ENCODE data around the gene PREX1. TPM values are rescaled to one million over a fixed set of nuclear protein-coding genes. Genes with fewer than 3 reads are reported as not detected.

The PREX1 gene
- total and polyA plus RNA-seq, 2 experiments from 2014 or later: 4.5 to 12.5 TPM

DNA sequence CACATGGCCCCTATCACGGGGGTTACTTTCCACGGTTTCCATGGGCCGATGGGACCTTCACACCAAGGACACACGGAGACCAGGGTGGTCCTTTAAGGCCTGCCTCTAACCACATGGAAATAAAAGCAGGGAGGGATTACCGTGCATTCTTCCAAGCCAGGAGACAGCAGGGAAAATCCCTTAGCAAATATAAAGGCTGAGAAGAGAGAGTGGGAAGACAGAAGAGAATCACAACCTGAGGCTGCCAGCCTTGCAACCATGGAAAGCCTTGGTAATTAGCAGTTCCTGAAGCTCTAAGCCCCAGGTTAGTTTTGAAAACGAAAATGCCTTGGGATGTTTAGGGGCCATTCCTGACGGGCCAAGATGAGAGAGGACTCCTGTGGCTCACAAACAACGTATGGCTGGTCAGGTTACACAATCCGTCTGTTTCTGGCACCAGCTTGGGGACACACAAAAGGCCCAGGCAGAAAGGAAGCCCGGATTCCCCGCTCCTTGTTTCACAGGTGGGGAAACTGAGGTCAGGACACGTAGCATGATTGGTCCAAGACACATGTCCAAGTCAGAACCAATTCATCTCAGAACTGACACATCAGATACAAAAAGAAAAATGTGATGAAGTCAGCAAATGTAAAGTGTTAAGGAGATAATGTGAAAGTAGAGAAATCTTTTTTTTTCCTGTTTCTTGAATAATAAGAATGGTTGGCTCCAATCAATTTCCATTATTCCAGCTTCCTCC lies 2.8 kb downstream of the PREX1 start:
- TF ChIP-seq, protein P1, sequence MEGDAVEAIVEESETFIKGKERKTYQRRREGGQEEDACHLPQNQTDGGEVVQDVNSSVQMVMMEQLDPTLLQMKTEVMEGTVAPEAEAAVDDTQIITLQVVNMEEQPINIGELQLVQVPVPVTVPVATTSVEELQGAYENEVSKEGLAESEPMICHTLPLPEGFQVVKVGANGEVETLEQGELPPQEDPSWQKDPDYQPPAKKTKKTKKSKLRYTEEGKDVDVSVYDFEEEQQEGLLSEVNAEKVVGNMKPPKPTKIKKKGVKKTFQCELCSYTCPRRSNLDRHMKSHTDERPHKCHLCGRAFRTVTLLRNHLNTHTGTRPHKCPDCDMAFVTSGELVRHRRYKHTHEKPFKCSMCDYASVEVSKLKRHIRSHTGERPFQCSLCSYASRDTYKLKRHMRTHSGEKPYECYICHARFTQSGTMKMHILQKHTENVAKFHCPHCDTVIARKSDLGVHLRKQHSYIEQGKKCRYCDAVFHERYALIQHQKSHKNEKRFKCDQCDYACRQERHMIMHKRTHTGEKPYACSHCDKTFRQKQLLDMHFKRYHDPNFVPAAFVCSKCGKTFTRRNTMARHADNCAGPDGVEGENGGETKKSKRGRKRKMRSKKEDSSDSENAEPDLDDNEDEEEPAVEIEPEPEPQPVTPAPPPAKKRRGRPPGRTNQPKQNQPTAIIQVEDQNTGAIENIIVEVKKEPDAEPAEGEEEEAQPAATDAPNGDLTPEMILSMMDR (IDR thresholded peaks at IDR 0.05; ENCODE audit: low read depth, low read length): no peak
- H3K27me3 ChIP-seq: no peaks in the 10 kb centered on the region
- H3K4me3 ChIP-seq: no peak overlapping the region
- no peak for DNase-seq (ENCODE audit: low read depth in 1 of 2, low spot score in 1 of 2)
- H3K9me3 ChIP-seq (ENCODE audit: low read depth): no peaks in the 10 kb centered on the region
- peaks cover 7% of the 10 kb centered on the region for H3K4me1 ChIP-seq (ENCODE audit: low read depth)
- no peaks in the 10 kb centered on the region for H3K36me3 ChIP-seq
- H3K27ac ChIP-seq: peak overlapping the region; percentile 7

GRCh38 chr20:48823960-48824498 lies 3.8 kb downstream of the PREX1 start:
- no peak overlapping the region for H3K27ac ChIP-seq
- TF ChIP-seq, protein P1 (IDR thresholded peaks at IDR 0.05; ENCODE audit: low read depth, low read length): no peak
- H3K4me1 ChIP-seq (ENCODE audit: low read depth): peaks cover 7% of the 10 kb centered on the region
- H3K36me3 ChIP-seq: no peaks in the 10 kb centered on the region
- H3K4me3 ChIP-seq: no peak overlapping the region
- H3K9me3 ChIP-seq (ENCODE audit: low read depth): no peaks in the 10 kb centered on the region
- DNase-seq (ENCODE audit: low read depth in 1 of 2, low spot score in 1 of 2): peak in 1 of 2 donors; percentile 64
- H3K27me3 ChIP-seq: no peaks in the 10 kb centered on the region

DNA sequence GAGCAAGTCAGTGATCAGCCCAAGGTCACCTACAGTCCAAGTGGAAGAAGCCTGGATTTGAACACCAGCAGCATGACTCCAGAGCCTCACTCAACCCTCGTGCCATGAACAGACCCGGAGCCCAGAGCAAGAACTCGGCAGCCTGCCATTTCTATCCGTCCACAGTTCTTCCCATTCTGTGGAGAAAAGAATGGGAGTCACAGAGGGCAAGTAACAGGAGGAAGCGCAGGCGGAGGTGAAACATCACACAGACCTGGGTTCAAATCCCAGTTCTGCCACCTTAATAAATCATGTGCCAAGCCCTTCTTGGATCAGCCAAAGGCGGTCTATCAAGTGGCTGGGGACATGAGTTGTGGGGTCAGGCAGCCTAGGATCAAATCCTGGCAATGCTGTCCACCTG lies 4.3 kb downstream of the PREX1 start:
- Histone ChIP-seq H3K36me3 (no peaks in the 10 kb centered on the region), H3K27me3 (no peaks in the 10 kb centered on the region), H3K4me3 (no peak overlapping the region), H3K27ac (no peak overlapping the region), H3K4me1 (ENCODE audit: low read depth) (peaks cover 7% of the 10 kb centered on the region), H3K9me3 (ENCODE audit: low read depth) (no peaks in the 10 kb centered on the region)
- TF ChIP-seq, protein P1 (IDR thresholded peaks at IDR 0.05; ENCODE audit: low read depth, low read length): no peak
- DNase-seq (ENCODE audit: low read depth in 1 of 2, low spot score in 1 of 2): no peak

- Histone ChIP-seq H3K4me1 (ENCODE audit: low read depth) (peaks cover 7% of the 10 kb centered on the region), H3K27ac (no peak overlapping the region), H3K9me3 (ENCODE audit: low read depth) (no peaks in the 10 kb centered on the region), H3K36me3 (no peaks in the 10 kb centered on the region), H3K27me3 (no peaks in the 10 kb centered on the region), H3K4me3 (no peak overlapping the region)
- TF ChIP-seq, protein P1 (IDR thresholded peaks at IDR 0.05; ENCODE audit: low read depth, low read length): no peak
- no peak for DNase-seq (ENCODE audit: low read depth in 1 of 2, low spot score in 1 of 2)
These were observed 4.9 kb downstream of the PREX1 start for GRCh38 chr20:48822879-48823385.

- Histone ChIP-seq H3K36me3 (no peaks in the 10 kb centered on the region), H3K27me3 (no peaks in the 10 kb centered on the region), H3K9me3 (ENCODE audit: low read depth) (no peaks in the 10 kb centered on the region), H3K4me3 (no peak overlapping the region), H3K27ac (no peak overlapping the region), H3K4me1 (ENCODE audit: low read depth) (peaks cover 7% of the 10 kb centered on the region)
- TF ChIP-seq, protein P1 (IDR thresholded peaks at IDR 0.05; ENCODE audit: low read depth, low read length): no peak
- DNase-seq (ENCODE audit: low read depth in 1 of 2, low spot score in 1 of 2): no peak
These were observed 5.6 kb downstream of the PREX1 start for GRCh38 chr20:48822178-48822577.

All from cardiac muscle cell (in vitro differentiated cells and primary cell).